ENCODE results near the gene HHLA2.

The HHLA2 gene

DNA sequence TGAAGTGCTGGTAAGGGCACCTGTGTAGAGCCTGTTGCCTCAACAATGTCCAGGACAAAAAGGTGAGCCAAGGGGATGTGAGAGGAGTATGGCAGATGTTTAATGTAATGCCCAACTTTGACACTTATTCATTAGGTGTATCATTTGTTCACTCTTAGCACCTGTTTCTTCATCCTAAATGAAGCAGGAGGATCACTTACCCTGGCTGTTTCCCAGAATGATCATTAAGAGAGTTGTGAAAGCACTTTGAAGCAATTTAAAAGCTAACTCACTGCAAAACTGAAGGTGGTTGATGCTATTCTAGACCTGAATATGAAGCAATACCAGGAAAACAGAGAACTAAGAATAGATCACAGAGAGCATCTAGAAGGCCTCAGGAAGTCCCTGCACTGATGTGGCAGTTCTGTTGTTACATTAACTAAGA, 3.4 kb upstream of the HHLA2 start:
- Histone ChIP-seq H2BK15ac (replicated peaks; ENCODE audit: low read depth) (no peak overlapping the region), H3K23ac (ENCODE audit: low read length) (no peak overlapping the region), H3K27me3 (ENCODE audit: insufficient read depth, low read length, poor library complexity) (no peaks in the 10 kb centered on the region), H3K9ac (ENCODE audit: low read length) (no peak overlapping the region), H3K4ac (ENCODE audit: low read depth, low read length) (no peak overlapping the region), H3K4me3 (ENCODE audit: low read length) (no peak overlapping the region), H3K56ac (ENCODE audit: low read length) (no peak overlapping the region), H4K8ac (ENCODE audit: low read depth, low read length) (no peak overlapping the region), H3K27ac (ENCODE audit: low read depth, low read length) (no peak overlapping the region), H3K79me2 (ENCODE audit: control insufficient read depth, insufficient read depth, low read length) (no peaks in the 10 kb centered on the region), H2BK5ac (ENCODE audit: low read length) (no peak overlapping the region), H2BK120ac (ENCODE audit: low read depth, low read length) (no peak overlapping the region), H4K5ac (ENCODE audit: low read length) (no peak overlapping the region), H2AK5ac (ENCODE audit: low read length) (no peak overlapping the region), H3K36me3 (ENCODE audit: control insufficient read depth, insufficient read depth, low read length) (no peaks in the 10 kb centered on the region), H3K4me2 (ENCODE audit: low read length) (no peak overlapping the region), H3K18ac (ENCODE audit: low read length) (no peak overlapping the region), H3K79me1 (ENCODE audit: low read length) (no peaks in the 10 kb centered on the region), H3K4me1 (ENCODE audit: control insufficient read depth, low read depth, low read length) (no peaks in the 10 kb centered on the region)
- no peak for DNase-seq

DNA sequence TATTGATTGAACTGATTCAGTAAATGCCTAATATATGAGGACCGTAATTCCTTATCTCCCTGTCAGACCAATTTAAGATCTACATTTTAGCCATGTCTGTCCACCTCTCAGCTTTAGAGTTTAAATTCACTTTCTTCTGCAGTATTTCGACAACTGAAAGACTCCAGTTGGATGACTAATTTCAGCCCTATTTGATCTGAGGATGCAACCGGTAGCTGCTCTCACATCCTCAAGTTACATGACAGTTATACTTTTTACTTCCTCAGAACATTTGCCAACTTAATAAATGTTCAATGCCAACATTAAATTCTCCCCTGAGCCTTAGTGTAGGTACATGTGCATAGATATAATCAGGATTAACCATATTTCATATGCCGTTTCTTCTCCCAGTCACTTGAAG, 2.5 kb upstream of the HHLA2 start:
- no CpG with 5 or more reads among the region's 4 CpGs for WGBS (ENCODE audit: extremely low coverage, insufficient coverage, low lambda C conversion rate)
- H3K27ac ChIP-seq (ENCODE audit: low read depth, low read length) = no peak overlapping the region
- H3K18ac ChIP-seq (ENCODE audit: low read length) = no peak overlapping the region
- no peak overlapping the region for H2BK120ac ChIP-seq (ENCODE audit: low read depth, low read length)
- no peaks in the 10 kb centered on the region for H3K27me3 ChIP-seq (ENCODE audit: insufficient read depth, low read length, poor library complexity)
- H3K4me3 ChIP-seq (ENCODE audit: low read length) = no peak overlapping the region
- H3K56ac ChIP-seq (ENCODE audit: low read length) = no peak overlapping the region
- H4K8ac ChIP-seq (ENCODE audit: low read depth, low read length) = no peak overlapping the region
- no peak overlapping the region for H2AK5ac ChIP-seq (ENCODE audit: low read length)
- no peak overlapping the region for H2BK15ac ChIP-seq (replicated peaks; ENCODE audit: low read depth)
- H3K79me2 ChIP-seq (ENCODE audit: control insufficient read depth, insufficient read depth, low read length) = no peaks in the 10 kb centered on the region
- H4K5ac ChIP-seq (ENCODE audit: low read length) = no peak overlapping the region
- no peak overlapping the region for H3K23ac ChIP-seq (ENCODE audit: low read length)
- H3K36me3 ChIP-seq (ENCODE audit: control insufficient read depth, insufficient read depth, low read length) = no peaks in the 10 kb centered on the region
- no peaks in the 10 kb centered on the region for H3K4me1 ChIP-seq (ENCODE audit: control insufficient read depth, low read depth, low read length)
- H3K4ac ChIP-seq (ENCODE audit: low read depth, low read length) = no peak overlapping the region
- no peaks in the 10 kb centered on the region for H3K79me1 ChIP-seq (ENCODE audit: low read length)
- no peak for DNase-seq
- H3K9ac ChIP-seq (ENCODE audit: low read length) = no peak overlapping the region
- H2BK5ac ChIP-seq (ENCODE audit: low read length) = no peak overlapping the region
- H3K4me2 ChIP-seq (ENCODE audit: low read length) = no peak overlapping the region

DNA sequence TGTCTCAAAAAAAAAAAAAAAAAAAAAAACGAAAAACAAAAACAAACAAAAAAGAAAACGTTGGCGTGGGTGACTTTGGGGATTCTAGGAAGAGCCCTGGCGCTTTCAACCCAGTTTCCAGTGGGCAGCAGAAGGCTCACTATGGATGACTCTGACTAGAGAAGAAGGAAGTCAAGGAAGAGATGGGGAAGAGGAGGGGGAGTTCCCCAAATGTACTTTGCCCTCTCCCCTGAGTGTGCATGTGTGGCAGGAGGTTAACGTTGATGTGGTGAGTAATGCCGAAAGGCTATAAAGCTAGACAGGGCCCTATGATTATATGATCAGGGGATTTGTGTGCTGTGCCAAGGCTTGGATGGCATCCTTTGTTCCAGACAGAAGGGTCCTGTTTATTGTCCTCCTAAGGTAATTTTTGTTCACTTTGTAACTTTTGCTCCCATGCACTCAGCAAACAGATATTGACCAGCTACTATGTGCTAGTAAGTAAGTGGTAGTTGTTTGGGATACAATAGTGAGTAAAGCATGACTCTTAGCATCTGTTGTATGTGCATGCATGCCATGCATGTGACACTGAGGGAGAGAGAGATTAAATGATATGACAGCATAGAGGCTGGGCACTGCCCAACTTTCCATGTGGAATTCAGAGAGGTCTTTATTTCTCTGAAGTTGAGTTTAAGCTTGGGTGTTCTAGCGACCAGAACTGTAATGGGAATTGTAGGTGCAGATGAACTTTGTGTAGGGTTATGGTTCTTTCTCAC, 750 bp upstream of the HHLA2 start:
- no peak overlapping the region for H4K5ac ChIP-seq (ENCODE audit: low read length)
- H3K27ac ChIP-seq (ENCODE audit: low read depth, low read length) = no peak overlapping the region
- no peak for DNase-seq
- H3K18ac ChIP-seq (ENCODE audit: low read length) = no peak overlapping the region
- no peak overlapping the region for H3K4me2 ChIP-seq (ENCODE audit: low read length)
- H3K4me3 ChIP-seq (ENCODE audit: low read length) = no peak overlapping the region
- no peak overlapping the region for H3K23ac ChIP-seq (ENCODE audit: low read length)
- H3K4ac ChIP-seq (ENCODE audit: low read depth, low read length) = no peak overlapping the region
- H2BK5ac ChIP-seq (ENCODE audit: low read length) = no peak overlapping the region
- H3K4me1 ChIP-seq (ENCODE audit: control insufficient read depth, low read depth, low read length) = no peaks in the 10 kb centered on the region
- no peak overlapping the region for H2BK120ac ChIP-seq (ENCODE audit: low read depth, low read length)
- H3K27me3 ChIP-seq (ENCODE audit: insufficient read depth, low read length, poor library complexity) = no peaks in the 10 kb centered on the region
- no peak overlapping the region for H2AK5ac ChIP-seq (ENCODE audit: low read length)
- WGBS (ENCODE audit: extremely low coverage, insufficient coverage, low lambda C conversion rate) = no CpG with 5 or more reads among the region's 7 CpGs
- no peak overlapping the region for H3K56ac ChIP-seq (ENCODE audit: low read length)
- H2BK15ac ChIP-seq (replicated peaks; ENCODE audit: low read depth) = no peak overlapping the region
- no peaks in the 10 kb centered on the region for H3K79me1 ChIP-seq (ENCODE audit: low read length)
- H3K79me2 ChIP-seq (ENCODE audit: control insufficient read depth, insufficient read depth, low read length) = no peaks in the 10 kb centered on the region
- no peak overlapping the region for H4K8ac ChIP-seq (ENCODE audit: low read depth, low read length)
- H3K9ac ChIP-seq (ENCODE audit: low read length) = no peak overlapping the region
- H3K36me3 ChIP-seq (ENCODE audit: control insufficient read depth, insufficient read depth, low read length) = no peaks in the 10 kb centered on the region

DNA sequence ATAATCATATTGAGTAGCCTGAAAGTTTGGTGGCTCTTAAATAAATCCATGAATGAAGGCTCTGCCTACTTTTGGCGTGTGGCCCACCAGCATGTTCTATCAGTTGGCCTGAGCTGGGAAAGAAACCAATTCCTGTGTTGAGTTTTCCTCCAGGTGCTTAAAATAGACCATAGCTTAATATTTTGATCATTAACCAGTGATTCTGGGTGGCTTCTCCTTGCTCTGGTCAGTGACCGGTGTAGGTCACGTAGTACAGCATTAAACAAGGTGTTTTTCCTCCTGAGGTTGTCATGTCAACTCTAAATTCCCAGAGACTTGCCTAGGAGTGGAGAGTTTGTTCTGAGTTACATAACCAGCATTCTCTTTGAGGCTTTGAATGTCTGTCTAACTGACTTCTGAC, 1.3 kb downstream of the HHLA2 start:
- WGBS (ENCODE audit: extremely low coverage, insufficient coverage, low lambda C conversion rate) = no CpG with 5 or more reads among the region's 3 CpGs
- H3K79me1 ChIP-seq (ENCODE audit: low read length) = no peaks in the 10 kb centered on the region
- no peak overlapping the region for H3K9ac ChIP-seq (ENCODE audit: low read length)
- no peak overlapping the region for H3K56ac ChIP-seq (ENCODE audit: low read length)
- no peak for DNase-seq
- H2BK120ac ChIP-seq (ENCODE audit: low read depth, low read length) = no peak overlapping the region
- no peaks in the 10 kb centered on the region for H3K4me1 ChIP-seq (ENCODE audit: control insufficient read depth, low read depth, low read length)
- no peaks in the 10 kb centered on the region for H3K27me3 ChIP-seq (ENCODE audit: insufficient read depth, low read length, poor library complexity)
- H4K5ac ChIP-seq (ENCODE audit: low read length) = no peak overlapping the region
- H3K4me3 ChIP-seq (ENCODE audit: low read length) = no peak overlapping the region
- H2BK5ac ChIP-seq (ENCODE audit: low read length) = no peak overlapping the region
- H3K79me2 ChIP-seq (ENCODE audit: control insufficient read depth, insufficient read depth, low read length) = no peaks in the 10 kb centered on the region
- no peak overlapping the region for H3K23ac ChIP-seq (ENCODE audit: low read length)
- H3K4me2 ChIP-seq (ENCODE audit: low read length) = no peak overlapping the region
- H4K8ac ChIP-seq (ENCODE audit: low read depth, low read length) = no peak overlapping the region
- no peak overlapping the region for H2AK5ac ChIP-seq (ENCODE audit: low read length)
- H2BK15ac ChIP-seq (replicated peaks; ENCODE audit: low read depth) = no peak overlapping the region
- no peak overlapping the region for H3K27ac ChIP-seq (ENCODE audit: low read depth, low read length)
- H3K18ac ChIP-seq (ENCODE audit: low read length) = no peak overlapping the region
- H3K4ac ChIP-seq (ENCODE audit: low read depth, low read length) = no peak overlapping the region
- no peaks in the 10 kb centered on the region for H3K36me3 ChIP-seq (ENCODE audit: control insufficient read depth, insufficient read depth, low read length)

GRCh38 chr3:108298056-108298455, 1.7 kb downstream of the HHLA2 start:
- H3K4me2 ChIP-seq (ENCODE audit: low read length) = no peak overlapping the region
- no peaks in the 10 kb centered on the region for H3K36me3 ChIP-seq (ENCODE audit: control insufficient read depth, insufficient read depth, low read length)
- H3K4me3 ChIP-seq (ENCODE audit: low read length) = no peak overlapping the region
- no peak overlapping the region for H3K56ac ChIP-seq (ENCODE audit: low read length)
- H4K5ac ChIP-seq (ENCODE audit: low read length) = no peak overlapping the region
- H2AK5ac ChIP-seq (ENCODE audit: low read length) = no peak overlapping the region
- no peak overlapping the region for H3K27ac ChIP-seq (ENCODE audit: low read depth, low read length)
- H3K4me1 ChIP-seq (ENCODE audit: control insufficient read depth, low read depth, low read length) = no peaks in the 10 kb centered on the region
- no peaks in the 10 kb centered on the region for H3K79me2 ChIP-seq (ENCODE audit: control insufficient read depth, insufficient read depth, low read length)
- H2BK15ac ChIP-seq (replicated peaks; ENCODE audit: low read depth) = no peak overlapping the region
- H3K27me3 ChIP-seq (ENCODE audit: insufficient read depth, low read length, poor library complexity) = no peaks in the 10 kb centered on the region
- H3K23ac ChIP-seq (ENCODE audit: low read length) = no peak overlapping the region
- no peak overlapping the region for H3K18ac ChIP-seq (ENCODE audit: low read length)
- H2BK120ac ChIP-seq (ENCODE audit: low read depth, low read length) = no peak overlapping the region
- H3K79me1 ChIP-seq (ENCODE audit: low read length) = no peaks in the 10 kb centered on the region
- no CpG with 5 or more reads among the region's 2 CpGs for WGBS (ENCODE audit: extremely low coverage, insufficient coverage, low lambda C conversion rate)
- H4K8ac ChIP-seq (ENCODE audit: low read depth, low read length) = no peak overlapping the region
- H3K4ac ChIP-seq (ENCODE audit: low read depth, low read length) = no peak overlapping the region
- H3K9ac ChIP-seq (ENCODE audit: low read length) = no peak overlapping the region
- no peak for DNase-seq
- H2BK5ac ChIP-seq (ENCODE audit: low read length) = no peak overlapping the region
